Uterus (tissue), 2 donors: ENCODE data around the gene HCRTR1.

Source experiments
- POLR2A ChIP-seq, 2 donors: fragments of 450-650 bp; IDR thresholded peaks; one replicate each; pipeline ENCODE4 v1.6.1; 2016; ENCODE audit warnings: antibody characterized with exemption in 2 of 2, mild to moderate bottlenecking in 1 of 2, moderate library complexity in 1 of 2
- TF ChIP-seq, protein P1 (sequence below), 4 experiments: fragments of 200-600 bp in 2 of 4; fragments of 450-650 bp in 2 of 4; sonication (generic) in 2 of 4; IDR thresholded peaks; one replicate each; pipeline ENCODE4 v1.5.1; 2016 to 2019; ENCODE audit warnings: antibody characterized with exemption in 4 of 4, mild to moderate bottlenecking in 2 of 4, moderate library complexity in 1 of 4

DNA sequence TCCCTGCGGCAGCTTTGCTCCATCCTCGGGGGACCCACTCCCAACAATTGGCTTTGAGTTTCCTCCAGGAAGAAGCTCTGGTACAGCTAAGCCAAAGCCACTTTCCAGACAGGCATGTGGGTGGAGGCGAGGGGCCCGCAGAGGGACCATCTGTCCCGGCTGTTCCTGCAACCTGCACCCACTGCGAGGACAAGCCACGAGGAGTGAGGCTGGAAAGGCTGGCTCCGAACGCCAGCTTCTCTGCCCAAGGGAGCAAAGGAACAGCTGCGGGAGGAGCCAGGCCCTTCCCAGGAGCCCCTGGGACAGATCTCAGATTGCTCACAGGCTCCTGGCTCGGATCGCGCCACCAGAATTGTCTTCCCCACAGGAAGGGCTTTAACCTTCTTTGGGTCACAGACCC is 55.5 kb downstream of the HCRTR1 start:
- TF ChIP-seq, protein P1, sequence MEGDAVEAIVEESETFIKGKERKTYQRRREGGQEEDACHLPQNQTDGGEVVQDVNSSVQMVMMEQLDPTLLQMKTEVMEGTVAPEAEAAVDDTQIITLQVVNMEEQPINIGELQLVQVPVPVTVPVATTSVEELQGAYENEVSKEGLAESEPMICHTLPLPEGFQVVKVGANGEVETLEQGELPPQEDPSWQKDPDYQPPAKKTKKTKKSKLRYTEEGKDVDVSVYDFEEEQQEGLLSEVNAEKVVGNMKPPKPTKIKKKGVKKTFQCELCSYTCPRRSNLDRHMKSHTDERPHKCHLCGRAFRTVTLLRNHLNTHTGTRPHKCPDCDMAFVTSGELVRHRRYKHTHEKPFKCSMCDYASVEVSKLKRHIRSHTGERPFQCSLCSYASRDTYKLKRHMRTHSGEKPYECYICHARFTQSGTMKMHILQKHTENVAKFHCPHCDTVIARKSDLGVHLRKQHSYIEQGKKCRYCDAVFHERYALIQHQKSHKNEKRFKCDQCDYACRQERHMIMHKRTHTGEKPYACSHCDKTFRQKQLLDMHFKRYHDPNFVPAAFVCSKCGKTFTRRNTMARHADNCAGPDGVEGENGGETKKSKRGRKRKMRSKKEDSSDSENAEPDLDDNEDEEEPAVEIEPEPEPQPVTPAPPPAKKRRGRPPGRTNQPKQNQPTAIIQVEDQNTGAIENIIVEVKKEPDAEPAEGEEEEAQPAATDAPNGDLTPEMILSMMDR (IDR thresholded peaks at IDR 0.05) = no peak
- TF ChIP-seq POLR2A (IDR thresholded peaks at IDR 0.05) = no peak
